Measurements from ENCODE around the gene STEAP3.
"Not testable (repeated sequence)": the region's sequence is repeated elsewhere in the genome, so short reads cannot be mapped to it uniquely, and the experiment has no call there.

STEAP3 gene

GRCh38 chr2:119260646-119261492 lies 37.2 kb downstream of the STEAP3 start:
- in situ Hi-C loops (cut with MboI; ENCODE audit: low sequenced_read_pairs): no loop called here

DNA sequence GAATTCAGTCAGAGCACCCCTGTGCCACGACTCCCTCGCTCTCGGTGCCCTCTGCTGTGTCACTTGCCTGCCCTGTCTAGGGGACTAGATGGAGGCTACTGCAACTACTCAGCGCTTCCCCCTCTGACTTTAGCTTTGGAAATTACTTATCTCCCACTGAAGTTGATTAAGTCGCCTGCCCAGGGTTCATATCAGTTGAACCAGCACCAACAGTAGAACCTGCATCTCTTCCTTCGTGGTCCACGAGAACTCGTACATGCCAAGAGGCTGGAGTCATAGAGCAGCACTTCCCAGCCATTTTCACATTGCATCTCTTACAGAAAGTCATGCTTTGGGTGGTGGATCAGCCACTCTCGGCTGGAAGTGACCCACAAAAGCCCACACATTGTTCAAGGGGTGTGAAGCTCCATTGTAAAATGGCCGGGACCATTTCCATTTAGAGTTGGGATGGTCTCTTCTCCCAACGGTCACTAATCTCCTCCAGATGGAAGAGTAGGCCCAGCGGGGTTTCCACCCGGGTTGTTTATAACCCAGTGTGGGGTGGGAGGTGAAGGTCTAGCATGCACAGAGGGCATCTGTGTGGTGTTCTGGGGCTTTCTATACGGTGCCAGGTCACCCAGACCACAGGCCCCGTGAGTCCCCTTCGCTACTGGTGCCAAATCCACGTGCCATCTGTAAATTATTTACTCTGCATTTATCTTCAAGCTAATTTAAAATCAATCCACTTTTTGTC lies 38.0 kb downstream of the STEAP3 start:
- in situ Hi-C loops (cut with MboI; ENCODE audit: low sequenced_read_pairs): no loop called here

- in situ Hi-C loops (cut with MboI; ENCODE audit: low sequenced_read_pairs): no loop called here
Observed at GRCh38 chr2:119263025-119263424, 39.4 kb downstream of the STEAP3 start.

- in situ Hi-C loops (cut with MboI; ENCODE audit: low sequenced_read_pairs): no loop called here
Observed at GRCh38 chr2:119263656-119264055, 40.0 kb downstream of the STEAP3 start.

DNA sequence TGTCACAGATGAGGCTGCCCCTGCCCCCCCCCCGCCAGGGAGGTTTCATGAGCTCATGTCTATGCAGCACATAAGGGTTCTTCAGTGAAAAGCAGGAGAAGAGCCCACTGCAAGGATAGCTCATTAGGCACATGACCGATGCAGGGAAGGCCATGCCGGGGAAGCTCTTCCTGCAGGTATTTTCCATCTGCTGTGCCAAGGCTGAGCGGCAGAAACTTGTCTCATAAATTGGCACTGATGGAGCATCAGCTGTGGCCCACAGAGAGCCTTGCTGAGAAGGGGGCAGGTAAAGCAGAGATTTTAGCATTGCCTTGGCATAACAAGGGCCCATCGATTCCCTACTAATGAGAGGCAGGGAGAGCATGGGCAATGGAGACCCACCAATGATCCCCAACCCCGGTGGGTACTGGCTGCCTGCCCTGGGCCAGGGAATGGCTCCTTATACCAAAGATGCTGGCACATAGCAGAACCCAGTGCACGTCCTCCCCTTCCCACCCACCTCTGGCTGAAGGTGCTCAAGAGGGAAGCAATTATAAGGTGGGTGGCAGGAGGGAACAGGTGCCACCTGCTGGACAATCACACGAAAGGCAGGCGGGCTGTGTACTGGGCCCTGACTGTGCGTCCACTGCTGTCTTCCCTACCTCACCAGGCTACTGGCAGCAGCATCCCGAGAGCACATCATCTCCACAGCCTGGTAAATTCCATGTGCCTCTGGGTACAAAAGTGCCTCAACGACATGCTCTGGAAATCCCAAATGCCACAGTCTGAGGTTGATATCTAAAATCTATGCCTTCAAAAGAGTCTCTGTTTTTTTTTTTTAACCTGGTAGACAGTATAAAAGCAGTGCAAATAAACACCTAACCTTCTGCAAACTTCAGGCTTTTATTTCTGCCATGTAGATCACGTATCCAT lies 41.4 kb downstream of the STEAP3 start:
- in situ Hi-C loops (cut with MboI; ENCODE audit: low sequenced_read_pairs): no loop called here

- in situ Hi-C loops (cut with MboI; ENCODE audit: low sequenced_read_pairs): no loop called here
Observed at GRCh38 chr2:119265693-119266066, 42.0 kb downstream of the STEAP3 start.

- in situ Hi-C loops (cut with MboI; ENCODE audit: low sequenced_read_pairs): no loop called here
Observed at GRCh38 chr2:119266091-119266589, 42.5 kb downstream of the STEAP3 start.

DNA sequence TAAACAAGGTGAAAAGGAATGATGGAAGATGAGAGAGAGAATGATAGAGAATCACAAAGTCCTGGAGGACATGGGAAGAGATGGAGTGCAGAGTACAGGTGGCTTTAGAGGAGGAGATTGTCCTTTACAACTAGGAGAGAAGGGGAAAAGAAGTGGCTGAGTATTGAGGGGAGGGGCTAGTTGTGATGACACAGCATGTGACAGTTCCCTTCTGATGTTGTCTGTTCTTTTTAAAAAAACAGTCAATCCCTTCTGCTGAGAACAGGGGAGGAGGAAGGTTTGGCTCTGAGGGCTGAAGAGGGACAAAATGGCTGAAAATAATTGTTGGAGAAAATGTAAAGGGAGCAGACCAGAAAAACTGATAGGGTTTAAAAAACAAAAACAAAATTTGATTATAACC lies 44.0 kb downstream of the STEAP3 start:
- in situ Hi-C loops (cut with MboI; ENCODE audit: low sequenced_read_pairs): no loop called here

- in situ Hi-C loops (cut with MboI; ENCODE audit: low sequenced_read_pairs): no loop called here
Observed at GRCh38 chr2:119276864-119277263, 53.2 kb downstream of the STEAP3 start.

DNA sequence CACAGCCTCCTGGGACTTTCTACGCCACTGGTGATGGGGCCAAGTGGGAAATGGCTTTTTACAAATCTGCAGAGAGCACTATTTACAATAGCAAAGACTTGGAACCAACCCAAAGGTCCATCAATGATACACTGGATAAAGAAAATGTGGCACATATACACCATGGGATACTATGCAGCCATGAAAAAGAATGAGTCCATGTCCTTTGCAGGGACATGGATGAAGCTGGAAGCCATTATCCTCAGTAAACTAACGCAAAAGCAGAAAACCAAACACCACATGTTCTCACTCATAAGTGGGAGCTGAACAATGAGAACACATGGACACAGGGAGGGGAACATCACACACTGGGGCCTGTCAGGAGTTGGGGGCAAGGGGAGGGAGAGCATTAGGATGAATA lies 54.8 kb downstream of the STEAP3 start:
- in situ Hi-C loops (cut with MboI; ENCODE audit: low sequenced_read_pairs): not testable (repeated sequence)

GRCh38 chr2:119278946-119279345 lies 55.3 kb downstream of the STEAP3 start:
- in situ Hi-C loops (cut with MboI; ENCODE audit: low sequenced_read_pairs): no loop called here

- in situ Hi-C loops (cut with MboI; ENCODE audit: low sequenced_read_pairs): no loop called here
Observed at GRCh38 chr2:119279666-119280065, 56.0 kb downstream of the STEAP3 start.

DNA sequence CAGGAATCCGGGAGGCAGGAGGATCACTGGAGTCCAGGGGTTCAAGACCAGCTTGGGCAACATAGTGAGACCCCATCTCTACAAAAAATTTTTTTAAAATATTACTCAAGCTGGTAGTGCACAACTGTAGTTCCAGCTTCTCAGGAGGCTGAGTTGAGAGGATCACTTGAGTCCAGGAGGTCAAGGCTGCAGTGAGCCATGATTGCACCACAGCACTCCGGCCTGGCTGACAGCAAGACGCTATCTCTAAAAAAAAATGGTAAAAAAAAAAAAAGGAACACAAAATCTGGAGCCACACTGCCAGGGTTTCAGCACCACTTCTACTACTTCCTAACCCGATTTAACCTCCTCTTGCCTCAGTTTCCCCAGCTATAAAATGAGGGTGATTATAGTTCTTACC lies 57.0 kb downstream of the STEAP3 start:
- in situ Hi-C loops (cut with MboI; ENCODE audit: low sequenced_read_pairs): no loop called here

- in situ Hi-C loops (cut with MboI; ENCODE audit: low sequenced_read_pairs): no loop called here
Observed at GRCh38 chr2:119282146-119282995, 58.7 kb downstream of the STEAP3 start.

DNA sequence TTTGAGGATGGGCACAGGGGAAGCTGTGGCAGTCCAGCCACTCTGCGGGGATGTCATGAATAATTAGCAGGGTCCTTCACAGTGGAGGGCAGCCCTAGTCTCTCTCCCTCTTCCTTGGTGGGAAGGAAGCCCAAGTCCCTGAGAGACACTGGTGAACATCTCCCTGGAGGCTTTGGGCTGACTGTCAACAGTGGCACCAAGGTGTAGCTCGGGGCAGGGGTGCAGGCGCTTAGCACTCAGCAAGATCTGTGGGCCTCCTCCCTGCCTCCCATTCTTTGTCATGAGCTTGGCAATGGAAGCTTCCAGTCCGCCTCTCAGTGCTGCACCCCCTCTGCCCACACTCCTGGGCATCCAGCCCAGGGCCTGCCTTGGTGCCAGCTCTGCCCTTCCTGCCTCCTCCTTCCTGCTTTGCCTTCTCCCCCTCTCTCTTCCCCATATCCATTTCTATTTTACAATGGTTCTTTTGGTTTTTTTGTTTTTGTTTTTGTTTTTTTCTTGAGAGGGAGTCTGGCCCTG lies 59.4 kb downstream of the STEAP3 start:
- in situ Hi-C loops (cut with MboI; ENCODE audit: low sequenced_read_pairs): no loop called here

DNA sequence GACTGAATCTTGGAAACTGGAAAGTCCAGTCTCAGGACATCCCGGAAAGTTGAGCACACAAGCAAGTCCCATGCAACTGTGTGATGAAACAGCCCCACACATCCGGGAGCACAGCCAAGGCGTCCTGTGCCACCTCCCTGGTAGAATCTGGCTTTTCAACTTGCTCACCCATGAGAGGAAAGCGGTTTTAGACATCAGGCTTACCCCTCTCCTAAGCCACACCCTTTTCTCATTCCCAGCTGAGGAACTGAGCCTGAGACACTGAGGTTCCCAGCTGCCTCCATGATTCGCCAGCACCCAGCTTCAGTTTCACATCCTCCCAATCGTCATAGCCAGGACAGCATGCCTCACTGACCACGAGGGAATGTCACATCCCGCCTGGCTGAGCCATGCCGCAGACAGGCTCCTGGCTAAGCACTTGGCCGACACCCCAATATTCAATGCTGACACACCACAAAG lies 60.3 kb downstream of the STEAP3 start:
- in situ Hi-C loops (cut with MboI; ENCODE audit: low sequenced_read_pairs): no loop called here

GRCh38 chr2:119286661-119287060 lies 63.0 kb downstream of the STEAP3 start:
- in situ Hi-C loops (cut with MboI; ENCODE audit: low sequenced_read_pairs): no loop called here

- in situ Hi-C loops (cut with MboI; ENCODE audit: low sequenced_read_pairs): no loop called here
Observed at GRCh38 chr2:119288576-119288975, 64.9 kb downstream of the STEAP3 start.

DNA sequence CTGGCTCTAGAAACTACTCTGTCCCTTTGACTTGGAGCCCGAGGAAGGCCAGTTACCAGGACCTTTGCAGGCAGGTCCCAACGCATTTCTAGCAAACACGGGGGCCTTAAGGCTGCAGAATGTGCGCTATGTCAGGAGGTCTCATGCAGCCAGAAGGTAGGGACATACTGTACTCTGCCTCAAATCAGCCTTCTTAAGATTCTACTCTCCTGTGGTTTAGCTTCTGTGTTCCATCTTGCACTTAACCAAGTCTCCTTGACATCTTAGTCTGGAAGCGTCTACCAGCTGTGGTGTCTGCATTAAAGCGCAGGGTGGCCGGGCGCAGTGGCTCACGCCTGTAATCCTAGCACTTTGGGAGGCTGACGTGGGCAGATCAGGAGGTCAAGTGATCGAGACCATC lies 65.5 kb downstream of the STEAP3 start:
- in situ Hi-C loops (cut with MboI; ENCODE audit: low sequenced_read_pairs): no loop called here

DNA sequence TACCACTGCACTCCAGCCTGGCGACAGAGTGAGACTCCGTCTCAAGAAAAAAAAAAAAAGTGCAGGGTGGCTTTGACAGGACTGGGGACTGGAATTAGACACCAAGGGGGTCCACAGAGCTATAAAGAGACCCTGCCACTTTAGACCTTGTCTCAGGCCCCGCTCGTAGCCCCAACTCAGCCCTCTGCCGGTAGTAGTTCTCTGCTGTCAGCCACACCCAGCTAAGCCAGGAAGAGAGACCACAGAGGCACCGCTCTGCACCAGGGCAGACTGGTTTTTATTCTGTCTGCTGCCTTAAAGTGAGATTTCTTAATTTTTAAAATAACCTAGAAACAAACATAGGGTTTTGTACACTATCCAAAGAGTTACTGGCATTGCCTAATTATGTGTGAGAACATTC lies 66.0 kb downstream of the STEAP3 start:
- in situ Hi-C loops (cut with MboI; ENCODE audit: low sequenced_read_pairs): no loop called here

All from HL-60/S4 treated with phorbol 12-myristate 13-acetate at 8.2 ng/mL for 4 days and 3 days (cell line).